Hepatocyte (in vitro differentiated cells): ENCODE results near the gene KIAA0825. TPM values are rescaled to one million over a fixed set of nuclear protein-coding genes. Genes with fewer than 3 reads are reported as not detected.
A peak's percentile ranks its signal among the peaks of the same experiment; 100 is the strongest.

Experiments used
- DNase-seq: peaks from one replicate; pipeline ENCODE4 v3.0.0-alpha.2; 2016; ENCODE audit warnings: low spot score
- H2AFZ ChIP-seq: fragments of 200-600 bp; sonication (generic); 2 replicates; pipeline ENCODE4 v1.6.0; 2016; ENCODE audit warnings: antibody characterized with exemption, mild to moderate bottlenecking
- H3K27ac ChIP-seq: fragments of 200-600 bp; sonication (generic); 2 replicates; pipeline ENCODE4 v1.5.1; 2016; ENCODE audit warnings: mild to moderate bottlenecking
- H3K27me3 ChIP-seq: fragments of 200-600 bp; sonication (generic); 2 replicates; pipeline ENCODE4 v1.6.1; 2016
- H3K36me3 ChIP-seq: fragments of 200-600 bp; sonication (generic); replicated peaks from 2 replicates; pipeline ENCODE4 v1.5.1; 2016; ENCODE audit warnings: low read depth; ENCODE audit not compliant: insufficient read depth
- H3K4me1 ChIP-seq: fragments of 200-600 bp; sonication (generic); 2 replicates; pipeline ENCODE4 v1.5.1; 2016; ENCODE audit warnings: mild to moderate bottlenecking, moderate library complexity; ENCODE audit not compliant: insufficient read depth
- H3K4me2 ChIP-seq: fragments of 200-600 bp; sonication (generic); 2 replicates; pipeline ENCODE4 v1.6.0; 2016
- H3K4me3 ChIP-seq: fragments of 200-600 bp; sonication (generic); 2 replicates; pipeline ENCODE4 v1.5.1; 2016; ENCODE audit warnings: mild to moderate bottlenecking
- H3K79me2 ChIP-seq: fragments of 200-600 bp; sonication (generic); 2 replicates; pipeline ENCODE4 v1.6.0; 2017; ENCODE audit warnings: mild to moderate bottlenecking
- H3K9me2 ChIP-seq: fragments of 200-600 bp; sonication (generic); replicated peaks from 2 replicates; pipeline ENCODE4 v1.6.0; 2017; ENCODE audit warnings: mild to moderate bottlenecking; ENCODE audit not compliant: insufficient read depth
- H3K9me3 ChIP-seq: fragments of 200-600 bp; sonication (generic); 2 replicates; pipeline ENCODE4 v1.5.1; 2016; ENCODE audit warnings: low read depth, mild to moderate bottlenecking
- H4K20me1 ChIP-seq: fragments of 200-600 bp; sonication (generic); 2 replicates; pipeline ENCODE4 v1.6.0; 2016; ENCODE audit warnings: mild to moderate bottlenecking; ENCODE audit not compliant: insufficient read depth, poor library complexity, severe bottlenecking
- CTCF ChIP-seq: fragments of 200-600 bp; sonication (generic); IDR thresholded peaks from 2 replicates; pipeline ENCODE4 v1.5.1; 2016; ENCODE audit warnings: antibody characterized with exemption, mild to moderate bottlenecking; ENCODE audit not compliant: poor library complexity
- EZH2 ChIP-seq: fragments of 200-600 bp; sonication (generic); IDR thresholded peaks from 2 replicates; pipeline ENCODE4 v1.6.1; 2016; ENCODE audit warnings: antibody characterized with exemption, mild to moderate bottlenecking, borderline replicate concordance
- EZH2phosphoT487 ChIP-seq: fragments of 200-600 bp; sonication (generic); IDR thresholded peaks from one replicate; pipeline ENCODE4 v1.6.1; 2018; ENCODE audit warnings: antibody characterized with exemption, mild to moderate bottlenecking, low read depth, moderate library complexity; ENCODE audit not compliant: unreplicated experiment, severe bottlenecking
- WGBS: methylation state at CpG from one replicate; pipeline ENCODE4 v1.1.6; 2016; ENCODE audit warnings: low lambda C conversion rate; ENCODE audit errors: missing lambda C conversion rate; 5-methylcytosine and 5-hydroxymethylcytosine counted together
- polyA plus RNA-seq: library from polyadenylated mRNA; unstranded; fragments of >200 nt; fragmentation: Nextera tagmentation; extraction: Ambion mirVana; gene quantifications from 2 replicates; pipeline ENCODE4 v1.2.1, GENCODE V29; 2016
- total RNA-seq: library from RNA; depleted of rRNA; stranded (reverse); fragments of >200 nt; gene quantifications from 2 replicates; pipeline ENCODE4 v1.2.3, GENCODE V29; 2014

KIAA0825 gene
- total and polyA plus RNA-seq, 2 experiments from 2014 or later = 2.1 to 4.5 TPM

- Histone ChIP-seq H3K4me3 (no peak overlapping the region), H3K4me2 (no peak overlapping the region), H3K27ac (no peak overlapping the region), H3K36me3 (no peaks in the 10 kb centered on the region), H3K27me3 (no peaks in the 10 kb centered on the region), H3K4me1 (peaks cover 6% of the 10 kb centered on the region), H2AFZ (no peak overlapping the region), H3K9me2 (no peaks in the 10 kb centered on the region), H4K20me1 (no peaks in the 10 kb centered on the region), H3K9me3 (no peaks in the 10 kb centered on the region), H3K79me2 (no peaks in the 10 kb centered on the region)
- 33% methylated on average over 5 of the region's 5 CpGs for WGBS
- no peak for TF ChIP-seq EZH2phosphoT487
- no peak for TF ChIP-seq CTCF
- no peak for TF ChIP-seq EZH2
- peak; percentile 23 for DNase-seq
These were observed 256.3 kb downstream of the KIAA0825 start for GRCh38 chr5:94361832-94362796.

GRCh38 chr5:94361161-94361560, 257.2 kb downstream of the KIAA0825 start:
- H3K9me3 ChIP-seq = no peaks in the 10 kb centered on the region
- DNase-seq = no peak
- no peaks in the 10 kb centered on the region for H3K79me2 ChIP-seq
- H3K4me1 ChIP-seq = peaks cover 6% of the 10 kb centered on the region
- H3K27ac ChIP-seq = no peak overlapping the region
- 81% methylated on average over 1 of the region's 1 CpG for WGBS
- H2AFZ ChIP-seq = no peak overlapping the region
- TF ChIP-seq EZH2 (no peak), CTCF (no peak), EZH2phosphoT487 (no peak)
- H4K20me1 ChIP-seq = no peaks in the 10 kb centered on the region
- H3K9me2 ChIP-seq = no peaks in the 10 kb centered on the region
- no peaks in the 10 kb centered on the region for H3K36me3 ChIP-seq
- no peak overlapping the region for H3K4me2 ChIP-seq
- H3K4me3 ChIP-seq = no peak overlapping the region
- H3K27me3 ChIP-seq = no peaks in the 10 kb centered on the region

- Histone ChIP-seq H3K4me2 (no peak overlapping the region), H2AFZ (no peak overlapping the region), H3K4me1 (peaks cover 6% of the 10 kb centered on the region), H3K9me2 (no peaks in the 10 kb centered on the region), H3K36me3 (no peaks in the 10 kb centered on the region), H3K27ac (no peak overlapping the region), H3K27me3 (no peaks in the 10 kb centered on the region), H4K20me1 (no peaks in the 10 kb centered on the region), H3K4me3 (no peak overlapping the region), H3K9me3 (no peaks in the 10 kb centered on the region), H3K79me2 (no peaks in the 10 kb centered on the region)
- no peak for TF ChIP-seq CTCF
- no peak for TF ChIP-seq EZH2
- TF ChIP-seq EZH2phosphoT487 = no peak
- 93% methylated on average over 4 of the region's 4 CpGs for WGBS
- no peak for DNase-seq
These were observed 257.8 kb downstream of the KIAA0825 start for GRCh38 chr5:94360382-94361130.
